PC-9 (cell line): ENCODE results near the gene EMD.

Experiments used
- CTCF ChIP-seq: fragments of 200-600 bp; sonication (generic); conservative IDR thresholded peaks from 2 replicates; pipeline ENCODE4 v1.6.1; 2017; ENCODE audit warnings: mixed run types, antibody characterized with exemption, mild to moderate bottlenecking, moderate library complexity
- EZH2 ChIP-seq: fragments of 200-600 bp; sonication (generic); IDR thresholded peaks from 2 replicates; pipeline ENCODE4 v1.8.0; 2017; ENCODE audit warnings: antibody characterized with exemption, low read depth

- TF ChIP-seq CTCF (no peak), EZH2 (no peak)
Measured at GRCh38 chrX:154355094-154355775, 23.9 kb upstream of the EMD start.
